A549 (cell line): Measurements from ENCODE around the gene TBCCD1.

ENCODE experiments used
- CBX8 ChIP-seq: fragments of 200-600 bp; sonication (generic); IDR thresholded peaks from 2 replicates; pipeline ENCODE4 v1.6.1; 2016
- CTCF ChIP-seq: fragments of >200 bp; sonication (Bioruptor Twin); formaldehyde crosslinking; IDR thresholded peaks from 3 replicates; pipeline ENCODE4 v1.5.1; 2016
- HMGXB4 ChIP-seq: fragments of 250-450 bp; sonication (Bioruptor Pico); IDR thresholded peaks from 2 replicates; pipeline ENCODE4 v1.5.0; 2021; ENCODE audit warnings: mild to moderate bottlenecking, moderate library complexity, borderline replicate concordance
- MAX ChIP-seq: IDR thresholded peaks from 2 replicates; pipeline ENCODE4 v1.6.1; 2012
- POLR2A ChIP-seq: IDR thresholded peaks from 2 replicates; pipeline ENCODE4 v1.6.1; 2012; ENCODE audit warnings: mild to moderate bottlenecking, low read length
- REST ChIP-seq: fragments of 200-600 bp; sonication (generic); IDR thresholded peaks from 2 replicates; pipeline ENCODE4 v1.6.1; 2016; ENCODE audit warnings: antibody characterized with exemption, mild to moderate bottlenecking, moderate library complexity
- SREBF2 ChIP-seq: fragments of 450-650 bp; IDR thresholded peaks from 2 replicates; pipeline ENCODE4 v1.6.1; 2014; ENCODE audit warnings: mild to moderate bottlenecking, moderate library complexity
- USF2 ChIP-seq: fragments of 450-650 bp; IDR thresholded peaks from 2 replicates; pipeline ENCODE4 v1.6.1; 2014; ENCODE audit warnings: antibody characterized with exemption

- TF ChIP-seq CTCF, result no peak
- no peak for TF ChIP-seq USF2
- TF ChIP-seq CBX8, result no peak
- no peak for TF ChIP-seq HMGXB4 (CRISPR knock-in tag)
- TF ChIP-seq SREBF2, result no peak
- no peak for TF ChIP-seq MAX
- no peak for TF ChIP-seq POLR2A
- TF ChIP-seq REST, result no peak
Measured at GRCh38 chr3:186613637-186614265, 46.6 kb upstream of the TBCCD1 start.
